ENCODE measurements around the gene NAGPA. TPM values are rescaled to one million over a fixed set of nuclear protein-coding genes. Genes with fewer than 3 reads are reported as not detected.

The NAGPA gene
- total RNA-seq, 3 donors from 2014 or later = 18.6 to 23.5 (median 21.6) TPM

DNA sequence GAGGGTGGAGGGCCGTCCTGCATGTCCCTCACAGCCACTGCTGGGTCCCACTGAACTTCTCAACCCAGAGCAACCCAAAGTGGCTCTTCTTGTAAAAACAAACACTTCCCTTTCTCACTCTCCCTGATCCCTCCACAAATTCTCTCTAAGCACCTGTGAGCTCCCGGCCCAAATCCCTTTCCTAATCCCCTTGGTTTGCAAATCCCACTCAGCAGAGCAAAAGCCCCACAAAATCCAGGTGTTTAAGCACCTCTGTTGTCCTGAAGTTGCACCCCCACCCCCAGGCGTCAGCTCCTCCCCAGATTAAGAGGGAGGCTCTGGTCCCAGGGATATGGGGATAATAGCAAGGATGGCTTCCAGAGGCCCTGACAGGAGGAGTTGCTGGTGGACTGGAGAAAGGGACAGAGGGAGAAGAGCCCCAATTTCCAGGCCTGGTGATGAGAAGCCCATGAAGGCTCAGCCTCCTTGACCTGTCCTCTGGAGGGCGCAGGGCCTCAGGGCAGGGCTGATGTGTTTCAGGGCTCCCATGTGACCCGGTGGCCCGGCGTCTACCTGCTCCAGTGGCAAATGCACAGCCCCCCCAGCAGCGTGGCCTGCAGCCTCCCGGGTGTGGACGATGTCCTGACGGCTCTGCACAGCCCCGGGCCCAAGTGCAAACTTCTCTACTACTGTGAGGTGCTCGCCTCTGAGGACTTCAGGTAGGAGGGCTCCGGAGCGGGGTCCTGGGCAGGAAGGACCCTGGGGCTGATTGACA lies 23.0 kb downstream of the NAGPA start:
- Mint-ChIP-seq H3K9me3 (no peaks in the 10 kb centered on the region), H3K4me1 (ENCODE audit: low read depth) (no peaks in the 10 kb centered on the region), H3K36me3 (ENCODE audit: insufficient read depth) (no peaks in the 10 kb centered on the region), H3K4me3 (no peak overlapping the region), H3K27me3 (ENCODE audit: low read depth) (peaks cover 8% of the 10 kb centered on the region)
- no peak for DNase-seq
- ATAC-seq = no peak

DNA sequence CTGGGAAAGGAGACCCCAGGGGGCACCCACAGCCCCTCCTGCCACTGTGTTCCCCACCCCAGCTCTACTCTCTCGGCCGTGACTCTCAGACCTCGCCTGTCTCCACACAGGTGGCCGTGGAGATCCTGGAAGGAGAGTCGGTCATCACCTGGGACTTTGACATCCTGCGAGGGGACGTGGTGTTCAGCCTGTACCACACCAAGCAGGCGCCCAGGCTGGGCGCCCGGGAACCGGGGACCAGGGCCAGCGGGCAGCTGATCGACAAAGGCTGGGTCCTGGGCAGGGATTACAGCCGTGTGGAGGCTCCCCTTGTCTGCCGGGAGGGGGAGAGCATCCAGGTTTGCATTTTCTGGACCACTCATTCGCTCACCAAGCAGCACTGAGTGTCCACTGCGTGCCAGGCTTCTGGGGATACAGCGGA lies 25.4 kb downstream of the NAGPA start:
- DNase-seq (no peak), ATAC-seq (no peak)
- Mint-ChIP-seq H3K36me3 (ENCODE audit: insufficient read depth) (no peaks in the 10 kb centered on the region), H3K27me3 (ENCODE audit: low read depth) (peaks cover 11% of the 10 kb centered on the region), H3K4me1 (ENCODE audit: low read depth) (no peaks in the 10 kb centered on the region), H3K4me3 (no peak overlapping the region), H3K9me3 (no peaks in the 10 kb centered on the region)

DNA sequence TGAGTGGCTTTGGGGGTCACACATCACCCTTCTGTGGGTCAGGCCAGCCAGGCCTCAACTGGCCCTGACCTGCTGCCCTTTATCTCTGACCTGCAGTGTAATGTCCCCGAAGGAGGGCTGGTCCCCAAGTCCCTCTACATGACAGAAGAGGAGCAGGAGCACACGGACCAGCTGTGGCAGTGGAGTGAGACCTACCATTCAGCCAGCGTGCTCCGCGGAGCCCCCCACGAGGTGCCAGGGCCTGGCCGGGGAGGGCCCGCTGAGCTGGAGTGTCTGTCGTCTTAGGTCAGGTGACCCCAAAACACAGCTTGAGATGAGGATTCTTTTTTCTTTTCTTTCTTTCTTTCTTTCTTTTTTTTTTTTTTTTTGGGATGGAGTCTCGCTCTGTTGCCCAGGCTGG lies 26.5 kb downstream of the NAGPA start:
- Mint-ChIP-seq H3K9me3 (no peaks in the 10 kb centered on the region), H3K36me3 (ENCODE audit: insufficient read depth) (no peaks in the 10 kb centered on the region), H3K4me3 (no peak overlapping the region), H3K27me3 (ENCODE audit: low read depth) (peaks cover 13% of the 10 kb centered on the region), H3K4me1 (ENCODE audit: low read depth) (no peaks in the 10 kb centered on the region)
- ATAC-seq = no peak
- DNase-seq = no peak

GRCh38 chr16:5006348-5007193 lies 27.2 kb downstream of the NAGPA start:
- Mint-ChIP-seq H3K9me3 (no peaks in the 10 kb centered on the region), H3K36me3 (ENCODE audit: insufficient read depth) (no peaks in the 10 kb centered on the region), H3K4me3 (no peak overlapping the region), H3K27me3 (ENCODE audit: low read depth) (peaks cover 14% of the 10 kb centered on the region), H3K4me1 (ENCODE audit: low read depth) (no peaks in the 10 kb centered on the region)
- no peak for ATAC-seq
- no peak for DNase-seq

- Mint-ChIP-seq H3K9me3 (no peaks in the 10 kb centered on the region), H3K36me3 (ENCODE audit: insufficient read depth) (no peaks in the 10 kb centered on the region), H3K4me1 (ENCODE audit: low read depth) (no peaks in the 10 kb centered on the region), H3K4me3 (no peak overlapping the region), H3K27me3 (ENCODE audit: low read depth) (peaks cover 15% of the 10 kb centered on the region)
- DNase-seq (no peak), ATAC-seq (no peak)
These were observed 27.8 kb downstream of the NAGPA start for GRCh38 chr16:5005916-5006315.

DNA sequence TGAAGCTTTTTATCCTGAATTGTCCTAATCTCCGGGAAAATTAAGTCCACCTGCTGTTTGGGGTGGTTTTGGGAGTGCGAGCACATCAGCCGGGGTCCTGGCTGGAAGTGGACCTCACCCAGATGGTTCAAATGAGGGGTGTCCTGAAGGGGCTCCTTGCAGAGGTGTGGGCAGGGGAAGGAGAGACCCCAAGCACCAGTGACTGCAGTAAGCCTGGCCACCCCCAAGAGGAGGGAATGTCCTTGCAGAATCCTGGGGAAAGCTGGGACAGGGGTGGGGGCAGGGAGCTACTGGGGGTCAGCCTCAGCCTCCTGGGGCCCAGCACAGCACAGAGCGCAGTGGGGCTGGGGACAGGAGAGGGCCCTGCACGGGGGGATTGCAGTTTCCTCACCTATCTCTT lies 29.4 kb downstream of the NAGPA start:
- peaks cover 8% of the 10 kb centered on the region for H3K27me3 Mint-ChIP-seq (ENCODE audit: low read depth)
- H3K9me3 Mint-ChIP-seq = no peaks in the 10 kb centered on the region
- no peaks in the 10 kb centered on the region for H3K36me3 Mint-ChIP-seq (ENCODE audit: insufficient read depth)
- no peaks in the 10 kb centered on the region for H3K4me1 Mint-ChIP-seq (ENCODE audit: low read depth)
- ATAC-seq = no peak
- no peak overlapping the region for H3K4me3 Mint-ChIP-seq
- no peak for DNase-seq

DNA sequence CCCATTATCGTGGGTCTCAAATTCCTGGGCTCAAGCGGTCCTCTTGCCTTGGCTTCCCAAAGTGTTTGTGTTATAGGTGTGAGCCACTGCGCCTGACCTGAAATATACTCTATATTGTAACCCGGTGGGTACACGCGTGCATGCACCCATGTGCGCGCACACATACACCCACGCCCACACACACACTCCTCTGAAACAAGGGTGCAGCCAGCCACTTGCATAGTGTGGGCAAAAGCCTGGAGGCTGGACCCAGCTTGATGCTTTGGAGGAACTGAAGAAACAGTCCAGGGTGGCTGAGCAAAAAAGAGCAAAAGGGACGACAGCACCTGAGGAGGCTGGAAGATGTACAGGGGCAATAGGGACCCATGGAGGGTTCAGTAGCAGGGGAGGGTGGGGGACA lies 29.9 kb downstream of the NAGPA start:
- H3K36me3 Mint-ChIP-seq (ENCODE audit: insufficient read depth) = no peaks in the 10 kb centered on the region
- H3K9me3 Mint-ChIP-seq = no peaks in the 10 kb centered on the region
- ATAC-seq (no peak), DNase-seq (no peak)
- no peaks in the 10 kb centered on the region for H3K4me1 Mint-ChIP-seq (ENCODE audit: low read depth)
- H3K4me3 Mint-ChIP-seq = no peak overlapping the region
- H3K27me3 Mint-ChIP-seq (ENCODE audit: low read depth) = peaks cover 10% of the 10 kb centered on the region

GRCh38 chr16:5003211-5003610 lies 30.5 kb downstream of the NAGPA start:
- H3K4me1 Mint-ChIP-seq (ENCODE audit: low read depth) = no peaks in the 10 kb centered on the region
- no peaks in the 10 kb centered on the region for H3K9me3 Mint-ChIP-seq
- no peak overlapping the region for H3K4me3 Mint-ChIP-seq

DNA sequence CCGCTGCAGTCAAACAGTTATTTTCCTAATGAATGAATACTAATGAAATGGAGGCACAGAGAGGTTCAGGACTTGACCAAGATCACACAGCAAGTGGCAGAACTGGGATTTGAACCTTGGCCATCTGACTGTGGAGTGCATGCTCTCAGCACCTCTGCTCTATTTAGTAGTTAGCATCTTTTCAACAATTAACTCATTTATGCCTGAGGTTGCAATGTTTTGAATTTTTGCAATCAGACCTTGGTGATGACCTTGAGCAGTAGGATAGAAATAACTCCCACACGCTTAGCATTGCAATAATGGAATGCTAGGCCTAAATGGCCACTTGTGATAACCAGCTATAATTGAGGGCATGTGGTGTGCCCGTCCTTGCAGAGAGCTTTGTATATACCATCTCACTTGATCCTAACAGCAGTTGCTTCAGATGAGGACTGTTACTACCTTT lies 31.0 kb downstream of the NAGPA start:
- Mint-ChIP-seq H3K4me3 (no peak overlapping the region), H3K36me3 (ENCODE audit: insufficient read depth) (no peaks in the 10 kb centered on the region), H3K9me3 (no peaks in the 10 kb centered on the region), H3K27me3 (ENCODE audit: low read depth) (peaks cover 15% of the 10 kb centered on the region), H3K4me1 (ENCODE audit: low read depth) (no peaks in the 10 kb centered on the region)
- ATAC-seq = no peak
- DNase-seq = no peak

More at GRCh38 chr16:5003211-5003610, 30.5 kb downstream of the NAGPA start:
- Mint-ChIP-seq H3K27me3 (ENCODE audit: low read depth) (peaks cover 12% of the 10 kb centered on the region), H3K36me3 (ENCODE audit: insufficient read depth) (no peaks in the 10 kb centered on the region)
- DNase-seq (no peak), ATAC-seq (no peak)

- no peak for ATAC-seq
- peaks cover 21% of the 10 kb centered on the region for H3K27me3 Mint-ChIP-seq (ENCODE audit: low read depth)
These were observed 31.7 kb downstream of the NAGPA start for GRCh38 chr16:5001986-5002385.

GRCh38 chr16:5001571-5001970 lies 32.2 kb downstream of the NAGPA start:
- H3K27me3 Mint-ChIP-seq (ENCODE audit: low read depth) = peaks cover 24% of the 10 kb centered on the region
- H3K4me3 Mint-ChIP-seq = no peak overlapping the region
- H3K36me3 Mint-ChIP-seq (ENCODE audit: insufficient read depth) = no peaks in the 10 kb centered on the region
- H3K9me3 Mint-ChIP-seq = no peaks in the 10 kb centered on the region
- DNase-seq = no peak
- no peak for ATAC-seq
- H3K4me1 Mint-ChIP-seq (ENCODE audit: low read depth) = no peaks in the 10 kb centered on the region

More at GRCh38 chr16:5001986-5002385, 31.7 kb downstream of the NAGPA start:
- Mint-ChIP-seq H3K4me3 (no peak overlapping the region), H3K4me1 (ENCODE audit: low read depth) (no peaks in the 10 kb centered on the region), H3K9me3 (no peaks in the 10 kb centered on the region), H3K36me3 (ENCODE audit: insufficient read depth) (no peaks in the 10 kb centered on the region)
- DNase-seq = no peak

DNA sequence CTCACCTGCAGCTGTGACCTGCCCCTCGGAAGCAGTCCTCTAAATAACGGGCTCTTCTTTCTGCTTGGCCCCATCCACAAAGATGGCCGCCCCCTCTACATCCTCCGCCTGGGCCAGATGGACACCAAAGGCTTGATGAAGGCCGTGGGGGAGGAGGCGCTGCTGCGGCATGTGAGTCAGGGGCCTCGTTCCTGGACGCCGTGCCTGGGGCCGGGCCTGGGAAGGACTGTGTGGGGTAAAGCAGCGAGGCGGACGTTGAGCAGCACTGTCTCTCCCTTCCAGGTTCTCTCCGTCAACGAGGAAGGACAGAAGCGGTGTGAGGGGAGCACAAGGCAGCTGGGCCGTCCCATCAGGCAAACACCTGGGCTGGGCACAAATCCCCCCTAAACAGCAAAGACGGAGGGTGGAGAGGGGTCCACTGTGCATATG lies 33.1 kb downstream of the NAGPA start:
- H3K27me3 Mint-ChIP-seq (ENCODE audit: low read depth) = peaks cover 32% of the 10 kb centered on the region

GRCh38 chr16:4994719-4995434 lies 38.9 kb downstream of the NAGPA start:
- H3K27me3 Mint-ChIP-seq (ENCODE audit: low read depth) = peaks cover 44% of the 10 kb centered on the region
- DNase-seq = no peak

More for the DNA sequence above, 33.1 kb downstream of the NAGPA start:
- Mint-ChIP-seq H3K4me3 (no peak overlapping the region), H3K4me1 (ENCODE audit: low read depth) (no peaks in the 10 kb centered on the region), H3K9me3 (no peaks in the 10 kb centered on the region), H3K36me3 (ENCODE audit: insufficient read depth) (no peaks in the 10 kb centered on the region)
- DNase-seq (no peak), ATAC-seq (no peak)

GRCh38 chr16:4991754-4992153 lies 42.0 kb downstream of the NAGPA start:
- H3K27me3 Mint-ChIP-seq (ENCODE audit: low read depth) = peaks cover 52% of the 10 kb centered on the region

More at GRCh38 chr16:4994719-4995434, 38.9 kb downstream of the NAGPA start:
- H3K36me3 Mint-ChIP-seq (ENCODE audit: insufficient read depth) = no peaks in the 10 kb centered on the region
- no peaks in the 10 kb centered on the region for H3K4me1 Mint-ChIP-seq (ENCODE audit: low read depth)
- H3K4me3 Mint-ChIP-seq = no peak overlapping the region
- ATAC-seq = no peak
- no peaks in the 10 kb centered on the region for H3K9me3 Mint-ChIP-seq

More at GRCh38 chr16:4991754-4992153, 42.0 kb downstream of the NAGPA start:
- H3K9me3 Mint-ChIP-seq = no peaks in the 10 kb centered on the region
- no peaks in the 10 kb centered on the region for H3K4me1 Mint-ChIP-seq (ENCODE audit: low read depth)
- DNase-seq (no peak), ATAC-seq (no peak)
- no peak overlapping the region for H3K4me3 Mint-ChIP-seq
- no peaks in the 10 kb centered on the region for H3K36me3 Mint-ChIP-seq (ENCODE audit: insufficient read depth)
